LNCaP clone FGC (cell line): Measurements from ENCODE around the gene WBP1.
"Not testable (repeated sequence)": the region's sequence is repeated elsewhere in the genome, so short reads cannot be mapped to it uniquely, and the experiment has no call there.

ENCODE experiments used
- DNase-seq: peaks from one replicate; pipeline ENCODE4 v3.0.0-alpha.2; 2011; ENCODE audit warnings: low read depth
- H3K4me3 ChIP-seq: 2 replicates; pipeline ENCODE4 v1.5.1; 2011; ENCODE audit warnings: mild to moderate bottlenecking, low read depth, low read length, control low read depth
- CTCF ChIP-seq: IDR thresholded peaks from 2 replicates; pipeline ENCODE4 v1.5.1; 2012; ENCODE audit warnings: mild to moderate bottlenecking; ENCODE audit not compliant: control insufficient read depth, insufficient read depth; ENCODE audit errors: extremely low read depth

WBP1 gene

DNA sequence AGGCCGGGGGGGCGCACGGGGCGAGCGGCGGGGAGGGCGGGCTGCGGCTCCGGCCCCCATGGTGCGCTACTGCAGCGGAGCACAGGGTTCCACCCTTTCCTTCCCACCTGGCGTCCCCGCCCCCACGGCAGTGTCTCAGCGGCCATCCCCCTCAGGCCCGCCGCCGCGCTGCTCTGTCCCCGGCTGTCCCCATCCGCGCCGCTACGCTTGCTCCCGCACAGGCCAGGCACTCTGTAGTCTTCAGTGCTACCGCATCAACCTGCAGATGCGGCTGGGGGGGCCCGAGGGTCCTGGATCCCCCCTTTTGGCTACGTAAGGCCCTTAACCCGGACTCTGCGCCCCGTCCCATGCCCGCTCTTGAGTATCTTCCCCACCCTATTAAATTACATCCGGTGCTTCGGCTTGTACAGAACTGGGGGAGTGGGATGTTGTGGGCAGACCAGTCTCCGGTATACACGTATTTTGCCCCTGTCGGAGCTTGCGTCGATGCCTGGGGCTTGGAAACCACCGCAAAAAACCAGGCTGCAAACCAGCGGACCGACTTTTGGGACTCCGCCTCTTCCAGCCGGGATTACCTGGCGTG lies 598 bp upstream of the WBP1 start:
- no peak for DNase-seq
- no peak for TF ChIP-seq CTCF
- H3K4me3 ChIP-seq: peak overlapping the region; percentile 88

GRCh38 chr2:74458938-74459363 lies 713 bp downstream of the WBP1 start:
- no peak for DNase-seq
- TF ChIP-seq CTCF: no peak
- H3K4me3 ChIP-seq: peak overlapping the region; percentile 88

DNA sequence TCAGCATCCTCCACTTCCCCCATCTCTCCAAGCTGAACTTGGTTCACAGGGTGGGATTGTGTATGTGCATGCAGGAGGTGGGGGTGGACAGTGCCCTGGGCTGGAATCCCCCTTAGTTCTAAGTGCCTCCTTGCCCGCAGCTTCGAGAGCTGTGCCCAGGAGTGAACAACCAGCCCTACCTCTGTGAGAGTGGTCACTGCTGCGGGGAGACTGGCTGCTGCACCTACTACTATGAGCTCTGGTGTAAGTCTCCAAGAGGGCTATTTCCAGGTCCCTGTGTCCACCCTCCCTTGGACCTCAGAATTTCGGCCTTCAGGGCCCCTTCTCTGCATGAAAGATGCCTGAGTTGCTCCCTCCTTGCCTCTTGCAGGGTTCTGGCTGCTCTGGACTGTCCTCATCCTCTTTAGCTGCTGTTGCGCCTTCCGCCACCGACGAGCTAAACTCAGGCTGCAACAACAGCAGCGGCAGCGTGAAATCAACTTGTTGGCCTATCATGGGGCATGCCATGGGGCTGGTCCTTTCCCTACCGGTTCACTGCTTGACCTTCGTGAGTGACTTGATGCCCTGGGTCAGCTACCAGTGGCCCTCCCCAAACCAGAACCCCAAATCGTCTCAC lies 1.4 kb downstream of the WBP1 start:
- H3K4me3 ChIP-seq: peak overlapping the region; percentile 88

DNA sequence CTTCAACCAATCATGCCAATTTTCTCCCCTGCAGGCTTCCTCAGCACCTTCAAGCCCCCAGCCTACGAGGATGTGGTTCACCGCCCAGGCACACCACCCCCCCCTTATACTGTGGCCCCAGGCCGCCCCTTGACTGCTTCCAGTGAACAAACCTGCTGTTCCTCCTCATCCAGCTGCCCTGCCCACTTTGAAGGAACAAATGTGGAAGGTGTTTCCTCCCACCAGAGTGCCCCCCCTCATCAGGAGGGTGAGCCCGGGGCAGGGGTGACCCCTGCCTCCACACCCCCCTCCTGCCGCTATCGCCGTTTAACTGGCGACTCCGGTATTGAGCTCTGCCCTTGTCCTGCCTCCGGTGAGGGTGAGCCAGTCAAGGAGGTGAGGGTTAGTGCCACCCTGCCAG lies 1.9 kb downstream of the WBP1 start:
- not testable (repeated sequence) for H3K4me3 ChIP-seq

More for the DNA sequence above, 1.4 kb downstream of the WBP1 start:
- DNase-seq: not testable (repeated sequence)

DNA sequence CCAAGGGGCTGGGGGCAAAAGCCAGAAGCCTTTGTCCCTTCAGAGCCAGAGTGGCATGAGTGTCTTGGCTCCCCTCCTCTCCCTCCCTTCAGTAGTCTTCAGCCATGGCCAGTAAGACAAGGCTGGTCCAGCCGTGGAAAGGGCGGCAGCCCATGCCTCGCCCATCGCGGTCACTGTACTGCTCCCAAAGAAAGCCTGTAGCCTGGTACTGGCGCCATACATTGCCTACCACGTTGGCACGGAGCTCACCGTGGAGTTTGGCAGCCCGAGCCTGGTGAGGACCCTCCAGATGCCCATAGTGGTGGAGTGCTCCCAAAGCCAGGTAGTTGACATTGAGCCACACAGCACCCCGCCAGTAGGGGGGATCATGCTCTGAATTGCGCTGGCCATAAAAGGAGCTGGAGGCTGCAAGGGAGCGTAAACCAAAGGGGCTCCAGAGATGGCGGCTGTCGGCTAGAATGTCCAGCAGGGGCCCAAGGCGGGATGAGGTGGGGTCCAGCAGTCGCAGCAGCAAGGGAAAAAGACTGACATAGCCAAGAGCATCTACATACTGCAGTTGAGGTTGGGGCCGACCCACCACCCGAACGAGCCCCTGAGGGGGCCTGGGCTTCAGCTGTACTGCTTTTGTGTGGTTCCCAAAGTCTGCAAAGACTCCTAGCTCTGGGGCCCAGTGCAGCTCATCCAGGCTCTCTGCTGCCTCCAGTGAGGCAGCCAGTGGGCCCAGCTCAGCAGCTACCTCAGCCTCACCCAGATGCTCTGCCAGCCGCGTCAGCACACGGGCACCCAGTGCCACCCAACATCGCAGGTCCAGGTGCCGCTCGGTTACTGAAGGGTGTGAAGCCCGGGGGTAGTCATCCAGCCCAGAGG lies 3.2 kb downstream of the WBP1 start:
- no peak overlapping the region for H3K4me3 ChIP-seq
- DNase-seq: no peak
- no peak for TF ChIP-seq CTCF

More for the DNA sequence above, 1.9 kb downstream of the WBP1 start:
- DNase-seq: not testable (repeated sequence)

DNA sequence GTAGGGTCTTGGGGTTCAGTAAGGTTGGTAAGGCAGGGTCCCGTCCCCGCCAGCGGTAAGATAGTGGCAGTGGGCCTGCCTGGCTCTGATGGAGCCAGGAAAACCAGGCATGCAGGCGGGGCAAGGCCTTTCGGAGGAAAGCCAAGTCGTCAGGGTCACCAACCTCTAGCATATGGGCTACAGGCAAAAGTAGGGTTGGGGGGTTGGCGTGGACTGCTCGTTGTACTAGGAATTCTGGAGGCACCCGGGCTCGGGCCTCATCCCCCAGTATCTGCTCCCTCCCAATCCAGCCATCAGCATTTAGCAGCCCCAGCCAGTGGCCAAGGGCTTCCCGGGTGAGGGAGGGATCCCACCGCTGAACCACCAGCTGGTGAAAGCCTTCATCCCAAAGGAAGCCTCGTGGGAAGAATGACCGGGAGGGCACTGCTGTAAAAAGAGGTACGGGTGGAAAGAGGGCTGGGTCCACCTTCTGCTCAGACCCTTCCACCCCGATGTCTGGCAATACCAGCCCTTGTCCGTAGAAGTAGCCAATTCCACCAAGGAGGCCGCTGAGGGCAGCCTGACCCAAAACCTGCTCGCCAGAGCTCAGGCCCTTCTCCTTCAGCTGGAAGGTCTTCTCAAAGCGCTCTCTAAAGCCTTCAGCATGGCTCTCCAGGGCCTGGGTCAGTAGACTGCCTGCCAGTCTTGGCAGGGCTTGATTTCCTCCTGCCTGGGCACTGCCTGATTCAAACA lies 4.0 kb downstream of the WBP1 start:
- H3K4me3 ChIP-seq: no peak overlapping the region
- TF ChIP-seq CTCF: no peak
- DNase-seq: no peak

DNA sequence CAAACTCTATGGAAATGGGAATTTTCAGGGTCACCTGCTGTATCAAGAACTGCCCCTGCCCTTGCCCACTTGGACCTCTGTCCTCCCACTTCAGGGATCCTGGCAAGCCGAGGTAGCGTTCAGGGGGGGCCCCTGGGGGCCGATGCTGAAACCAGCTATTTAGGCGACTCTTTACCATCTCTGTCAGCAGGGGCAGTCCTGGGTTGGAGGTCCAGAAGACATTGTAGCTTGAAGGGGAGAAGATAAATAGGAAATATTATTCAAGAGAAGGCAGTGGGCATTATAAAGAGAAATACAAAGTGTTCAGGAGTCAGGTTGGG lies 4.5 kb downstream of the WBP1 start:
- no peak for TF ChIP-seq CTCF
- DNase-seq: no peak
- H3K4me3 ChIP-seq: no peak overlapping the region
